Type B pancreatic cell (in vitro differentiated cells): Measurements from ENCODE around the gene CSNK1D. TPM values are rescaled to one million over a fixed set of nuclear protein-coding genes. Genes with fewer than 3 reads are reported as not detected.

Source experiments
- DNase-seq: peaks from one replicate; pipeline ENCODE4 v3.0.0; 2021; ENCODE audit warnings: mixed read lengths; ENCODE audit not compliant: unreplicated experiment; ENCODE audit errors: extremely low spot score
- H3K27ac Mint-ChIP-seq: 2 replicates; pipeline ENCODE4 v1.8.0; 2021; ENCODE audit warnings: mild to moderate bottlenecking, mixed read lengths
- H3K27me3 Mint-ChIP-seq: 2 replicates; pipeline ENCODE4 v1.8.0; 2021; ENCODE audit warnings: mixed read lengths
- H3K36me3 Mint-ChIP-seq: 2 replicates; pipeline ENCODE4 v1.8.0; 2021; ENCODE audit warnings: mixed read lengths
- H3K4me1 Mint-ChIP-seq: one replicate; pipeline ENCODE4 v1.8.0; 2021; ENCODE audit warnings: mixed read lengths; ENCODE audit not compliant: unreplicated experiment
- H3K4me3 Mint-ChIP-seq: 2 replicates; pipeline ENCODE4 v1.8.0; 2021; ENCODE audit warnings: mild to moderate bottlenecking, mixed read lengths
- H3K9me3 Mint-ChIP-seq: 2 replicates; pipeline ENCODE4 v1.8.0; 2021; ENCODE audit warnings: mixed read lengths
- long read RNA-seq: library from polyadenylated mRNA; unstranded; transcript quantifications from one replicate; pipeline ENCODE4 v2.0.0, GENCODE V29; 2020
- total RNA-seq: library from RNA; stranded (reverse); gene quantifications from 2 replicates; pipeline ENCODE4 v1.2.1, GENCODE V29; 2021; ENCODE audit warnings: low replicate concordance
- TF ChIP-seq, protein P1 (sequence below): fragments of 200-600 bp; sonication (generic); conservative IDR thresholded peaks from 2 replicates; pipeline ENCODE4 v1.5.0; 2021; ENCODE audit warnings: antibody characterized with exemption, mild to moderate bottlenecking

CSNK1D gene
- total RNA-seq: 176 and 184 TPM in 2 replicates
- long read RNA-seq, partial matches to known transcripts: 1 of 21 reads
- long read RNA-seq, other reads (novel, unspliced or antisense): 14 of 21 reads

DNA sequence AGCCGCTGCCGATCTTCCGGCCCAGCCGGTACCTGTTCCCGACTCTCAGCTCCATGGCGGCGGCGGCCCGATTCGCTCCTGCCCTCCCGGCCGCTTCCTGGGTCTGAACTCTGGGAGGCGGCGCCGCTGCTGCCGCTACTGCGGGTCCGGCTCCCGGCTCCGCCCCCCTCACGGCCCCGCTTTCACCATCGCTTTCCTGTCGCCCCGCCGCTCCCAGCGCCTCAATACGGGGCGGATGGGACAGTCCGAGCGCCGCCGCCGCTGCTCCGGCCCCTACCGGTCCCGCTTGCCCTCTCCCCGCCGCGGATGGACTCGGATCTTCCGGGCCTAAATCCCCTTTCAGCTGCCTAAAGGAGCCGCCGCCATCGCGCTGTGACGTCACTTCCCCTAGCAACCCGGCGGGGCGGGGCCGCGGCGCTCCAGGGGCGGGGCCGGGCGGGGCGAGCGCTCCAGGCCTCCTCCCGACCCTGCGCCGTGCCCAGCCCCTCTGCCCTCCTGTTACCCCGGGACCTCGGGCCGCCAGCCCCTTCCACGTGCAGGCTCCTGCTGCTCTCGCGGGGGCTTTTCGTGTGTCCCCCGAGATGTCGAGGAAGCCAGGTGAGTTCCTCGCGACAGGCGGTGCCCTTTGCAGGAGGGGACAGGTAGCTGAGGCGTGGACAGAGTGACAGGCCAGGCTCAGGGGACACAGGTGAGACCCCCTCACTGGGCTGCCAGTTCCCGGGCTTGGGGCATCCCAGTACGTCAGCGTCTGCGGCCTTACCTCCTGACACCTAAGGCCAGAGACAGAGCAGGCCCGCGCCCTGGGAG lies at the start of gene CSNK1D:
Gene CSNK1D, minus strand, starts transcription at position 374 of the 807 bp plus-strand sequence. Its CDS starts 319 bp downstream, at position 55.
- Mint-ChIP-seq H3K9me3 (no peaks in the 10 kb centered on the region), H3K36me3 (peaks cover 23% of the 10 kb centered on the region), H3K4me1 (peaks cover 45% of the 10 kb centered on the region), H3K4me3 (peak within 1 kb of the TSS; percentile 93), H3K27me3 (no peaks in the 10 kb centered on the region), H3K27ac (peak within 1 kb of the TSS; percentile 97)
- TF ChIP-seq, protein P1, sequence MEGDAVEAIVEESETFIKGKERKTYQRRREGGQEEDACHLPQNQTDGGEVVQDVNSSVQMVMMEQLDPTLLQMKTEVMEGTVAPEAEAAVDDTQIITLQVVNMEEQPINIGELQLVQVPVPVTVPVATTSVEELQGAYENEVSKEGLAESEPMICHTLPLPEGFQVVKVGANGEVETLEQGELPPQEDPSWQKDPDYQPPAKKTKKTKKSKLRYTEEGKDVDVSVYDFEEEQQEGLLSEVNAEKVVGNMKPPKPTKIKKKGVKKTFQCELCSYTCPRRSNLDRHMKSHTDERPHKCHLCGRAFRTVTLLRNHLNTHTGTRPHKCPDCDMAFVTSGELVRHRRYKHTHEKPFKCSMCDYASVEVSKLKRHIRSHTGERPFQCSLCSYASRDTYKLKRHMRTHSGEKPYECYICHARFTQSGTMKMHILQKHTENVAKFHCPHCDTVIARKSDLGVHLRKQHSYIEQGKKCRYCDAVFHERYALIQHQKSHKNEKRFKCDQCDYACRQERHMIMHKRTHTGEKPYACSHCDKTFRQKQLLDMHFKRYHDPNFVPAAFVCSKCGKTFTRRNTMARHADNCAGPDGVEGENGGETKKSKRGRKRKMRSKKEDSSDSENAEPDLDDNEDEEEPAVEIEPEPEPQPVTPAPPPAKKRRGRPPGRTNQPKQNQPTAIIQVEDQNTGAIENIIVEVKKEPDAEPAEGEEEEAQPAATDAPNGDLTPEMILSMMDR: no peak
- peak; percentile 93 for DNase-seq

DNA sequence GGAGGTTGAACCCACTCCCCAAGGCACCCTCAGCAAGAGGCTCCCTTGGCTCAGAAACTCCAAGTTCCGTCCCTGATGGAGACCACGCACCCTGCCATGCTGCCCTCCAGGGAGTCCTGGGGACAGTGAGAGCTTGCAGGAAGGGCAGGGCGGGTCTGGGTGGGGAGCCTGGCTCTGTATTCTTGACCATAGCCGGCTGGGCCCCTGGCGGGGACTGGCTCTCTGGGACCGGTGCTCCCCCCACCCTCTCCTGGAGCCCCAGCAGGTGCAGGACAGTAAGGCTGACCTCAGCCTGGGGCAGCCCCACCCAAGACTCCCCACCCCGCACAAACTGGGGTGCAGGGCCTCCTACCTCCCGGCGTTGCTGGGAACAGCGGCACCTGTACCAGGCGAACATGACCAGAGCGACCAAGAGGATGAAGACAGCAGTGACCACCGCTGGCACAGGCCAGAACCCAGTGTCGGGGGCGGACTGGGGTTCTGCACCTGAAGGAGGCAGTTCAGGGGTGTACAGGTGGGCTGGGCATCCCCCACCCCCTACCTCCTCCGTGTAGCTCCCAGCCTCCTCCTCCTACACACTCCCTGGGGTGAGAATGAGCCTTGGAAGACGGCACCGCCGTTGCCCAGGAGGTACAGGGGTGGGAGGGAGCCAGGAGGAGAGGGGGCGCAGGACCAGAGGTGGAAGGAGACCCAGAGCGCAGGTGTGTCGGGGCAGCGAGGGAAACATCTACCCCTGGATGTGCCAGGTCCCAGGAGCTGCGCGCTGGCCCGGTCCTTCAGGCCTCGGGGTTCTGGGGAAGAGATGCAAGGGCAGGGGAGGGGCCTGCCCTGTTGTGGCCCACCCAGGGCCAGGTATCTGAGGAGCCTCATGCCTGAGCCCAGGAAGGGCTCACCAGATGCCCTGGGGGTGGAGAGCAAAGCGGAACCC lies 49.3 kb upstream of the CSNK1D start:
- Mint-ChIP-seq H3K4me3 (no peak overlapping the region), H3K36me3 (no peaks in the 10 kb centered on the region), H3K27me3 (peaks cover 3% of the 10 kb centered on the region), H3K27ac (no peak overlapping the region), H3K9me3 (no peaks in the 10 kb centered on the region), H3K4me1 (peaks cover 5% of the 10 kb centered on the region)
- no peak for DNase-seq
- TF ChIP-seq, protein P1: no peak

DNA sequence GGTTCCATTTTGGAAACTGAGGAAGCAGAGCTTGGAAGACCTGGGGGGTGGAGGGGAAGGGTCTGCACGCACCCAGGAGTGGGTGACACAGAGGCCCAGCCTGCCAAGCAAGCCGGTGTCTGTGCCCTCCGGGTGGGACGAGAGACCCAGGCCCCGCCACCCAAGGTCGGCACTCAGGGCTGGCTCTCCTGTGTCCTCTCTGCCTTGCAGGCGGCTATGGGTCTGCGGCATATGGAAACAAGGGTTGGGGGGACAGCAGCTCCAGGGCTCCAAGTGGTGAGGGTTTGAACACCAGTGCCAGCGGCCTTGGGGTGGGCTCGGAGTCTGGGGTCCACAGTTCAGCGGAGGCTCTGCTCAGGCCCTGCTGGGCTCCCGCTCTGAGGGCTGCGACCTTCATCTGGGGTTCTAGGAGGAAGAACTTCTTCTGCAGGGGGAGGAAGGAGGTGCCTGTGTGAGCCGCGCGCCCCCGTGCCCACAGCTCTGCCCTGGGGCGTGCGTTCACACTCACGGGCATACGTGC lies 48.5 kb upstream of the CSNK1D start:
- H3K4me1 Mint-ChIP-seq: no peaks in the 10 kb centered on the region
- DNase-seq: no peak
- H3K9me3 Mint-ChIP-seq: no peaks in the 10 kb centered on the region
- H3K27me3 Mint-ChIP-seq: peaks cover 3% of the 10 kb centered on the region
- no peaks in the 10 kb centered on the region for H3K36me3 Mint-ChIP-seq
- no peak overlapping the region for H3K27ac Mint-ChIP-seq
- TF ChIP-seq, protein P1: no peak
- no peak overlapping the region for H3K4me3 Mint-ChIP-seq

DNA sequence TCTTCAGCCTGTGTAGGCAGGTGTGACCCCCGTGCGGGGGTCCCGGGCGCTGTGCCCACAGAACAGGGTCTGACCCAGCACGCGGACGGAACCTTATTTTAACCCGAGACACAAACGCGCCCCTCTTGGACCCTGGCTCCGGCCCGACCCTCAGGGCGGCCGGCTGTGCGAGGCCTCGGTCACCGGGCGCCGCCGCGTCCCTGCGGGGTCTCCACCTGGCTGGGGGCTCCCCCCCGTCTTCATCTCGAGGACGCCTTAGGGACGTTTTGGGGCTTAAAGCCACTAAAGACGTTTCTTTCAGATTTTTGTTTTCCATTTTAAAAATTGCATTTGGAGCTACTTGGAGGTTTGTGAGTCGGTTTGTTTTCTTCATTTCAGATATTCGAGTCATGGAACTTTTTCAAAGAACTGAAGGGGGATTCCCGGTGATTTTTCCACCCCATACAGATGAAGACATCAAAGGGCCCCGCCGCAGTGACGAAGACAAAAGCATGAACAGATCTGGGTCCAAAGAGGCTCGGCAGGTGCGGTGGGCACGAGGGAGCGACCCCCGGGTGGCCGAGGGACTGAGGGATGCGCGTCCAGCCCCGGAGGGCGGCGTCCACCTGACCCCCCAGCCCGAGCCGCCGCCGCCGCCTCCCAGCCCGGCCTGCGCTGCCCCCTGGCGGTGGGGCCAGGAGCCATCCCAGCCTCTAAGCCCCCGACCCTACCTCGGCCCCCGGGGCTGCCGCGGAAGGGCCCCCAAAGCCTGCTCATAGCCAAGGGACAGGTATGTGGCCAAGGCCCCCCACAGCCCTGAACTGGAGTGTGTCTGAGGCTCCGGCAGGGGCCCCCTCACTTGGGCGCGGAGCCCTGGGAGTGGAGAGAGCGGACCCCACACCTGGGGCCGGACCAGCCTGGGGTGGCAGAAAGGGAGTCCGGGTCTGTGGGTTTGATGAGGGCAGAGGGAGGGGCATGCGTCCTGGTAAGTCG lies 47.7 kb upstream of the CSNK1D start:
- TF ChIP-seq, protein P1: peak; percentile 84
- Mint-ChIP-seq H3K9me3 (no peaks in the 10 kb centered on the region), H3K4me1 (no peaks in the 10 kb centered on the region), H3K27ac (no peak overlapping the region), H3K36me3 (no peaks in the 10 kb centered on the region), H3K4me3 (peak overlapping the region; percentile 34), H3K27me3 (peaks cover 3% of the 10 kb centered on the region)
- no peak for DNase-seq
